ENCODE data around the gene IVD. TPM values are rescaled to one million over a fixed set of nuclear protein-coding genes. Genes with fewer than 3 reads are reported as not detected.
A peak's percentile ranks its signal among the peaks of the same experiment; 100 is the strongest.

Gene IVD
- total RNA-seq, 1 donor from 2014 or later, result 115 TPM

DNA sequence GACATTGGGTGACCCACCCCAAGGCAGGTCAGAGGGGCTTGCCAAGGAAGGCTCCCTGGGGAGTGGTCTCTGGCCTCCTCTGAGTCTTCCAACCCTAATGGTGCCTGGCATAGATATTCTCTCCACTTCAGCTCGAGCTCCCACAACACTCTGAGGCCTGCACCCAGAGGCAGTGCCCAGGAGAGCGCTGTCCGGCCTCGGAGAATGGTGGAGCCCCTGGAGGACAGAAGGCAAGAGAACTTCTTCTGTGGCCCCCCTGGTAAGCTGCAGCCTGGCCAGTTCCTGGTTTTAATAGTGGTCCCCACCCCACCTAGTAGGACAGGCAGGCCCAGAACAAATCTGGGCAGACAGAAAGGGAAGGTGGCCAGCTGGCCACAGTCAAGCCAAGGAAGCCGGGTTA, 40.6 kb upstream of the IVD start:
- Histone ChIP-seq H3K4me1 (peaks cover 12% of the 10 kb centered on the region), H3K36me3 (no peaks in the 10 kb centered on the region), H3K4me3 (no peak overlapping the region), H3K27ac (no peak overlapping the region), H3K27me3 (no peaks in the 10 kb centered on the region), H3K9me3 (no peaks in the 10 kb centered on the region)
- ATAC-seq, result no peak
- DNase-seq, result no peak
- intact Hi-C loops (cut with DNase I), result loop anchor here (10.0 kb wide), 1 partner anchor 60 kb away; no protein-coding TSS in a partner anchor
- TF ChIP-seq, protein P1, sequence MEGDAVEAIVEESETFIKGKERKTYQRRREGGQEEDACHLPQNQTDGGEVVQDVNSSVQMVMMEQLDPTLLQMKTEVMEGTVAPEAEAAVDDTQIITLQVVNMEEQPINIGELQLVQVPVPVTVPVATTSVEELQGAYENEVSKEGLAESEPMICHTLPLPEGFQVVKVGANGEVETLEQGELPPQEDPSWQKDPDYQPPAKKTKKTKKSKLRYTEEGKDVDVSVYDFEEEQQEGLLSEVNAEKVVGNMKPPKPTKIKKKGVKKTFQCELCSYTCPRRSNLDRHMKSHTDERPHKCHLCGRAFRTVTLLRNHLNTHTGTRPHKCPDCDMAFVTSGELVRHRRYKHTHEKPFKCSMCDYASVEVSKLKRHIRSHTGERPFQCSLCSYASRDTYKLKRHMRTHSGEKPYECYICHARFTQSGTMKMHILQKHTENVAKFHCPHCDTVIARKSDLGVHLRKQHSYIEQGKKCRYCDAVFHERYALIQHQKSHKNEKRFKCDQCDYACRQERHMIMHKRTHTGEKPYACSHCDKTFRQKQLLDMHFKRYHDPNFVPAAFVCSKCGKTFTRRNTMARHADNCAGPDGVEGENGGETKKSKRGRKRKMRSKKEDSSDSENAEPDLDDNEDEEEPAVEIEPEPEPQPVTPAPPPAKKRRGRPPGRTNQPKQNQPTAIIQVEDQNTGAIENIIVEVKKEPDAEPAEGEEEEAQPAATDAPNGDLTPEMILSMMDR (IDR thresholded peaks at IDR 0.05), result no peak

DNA sequence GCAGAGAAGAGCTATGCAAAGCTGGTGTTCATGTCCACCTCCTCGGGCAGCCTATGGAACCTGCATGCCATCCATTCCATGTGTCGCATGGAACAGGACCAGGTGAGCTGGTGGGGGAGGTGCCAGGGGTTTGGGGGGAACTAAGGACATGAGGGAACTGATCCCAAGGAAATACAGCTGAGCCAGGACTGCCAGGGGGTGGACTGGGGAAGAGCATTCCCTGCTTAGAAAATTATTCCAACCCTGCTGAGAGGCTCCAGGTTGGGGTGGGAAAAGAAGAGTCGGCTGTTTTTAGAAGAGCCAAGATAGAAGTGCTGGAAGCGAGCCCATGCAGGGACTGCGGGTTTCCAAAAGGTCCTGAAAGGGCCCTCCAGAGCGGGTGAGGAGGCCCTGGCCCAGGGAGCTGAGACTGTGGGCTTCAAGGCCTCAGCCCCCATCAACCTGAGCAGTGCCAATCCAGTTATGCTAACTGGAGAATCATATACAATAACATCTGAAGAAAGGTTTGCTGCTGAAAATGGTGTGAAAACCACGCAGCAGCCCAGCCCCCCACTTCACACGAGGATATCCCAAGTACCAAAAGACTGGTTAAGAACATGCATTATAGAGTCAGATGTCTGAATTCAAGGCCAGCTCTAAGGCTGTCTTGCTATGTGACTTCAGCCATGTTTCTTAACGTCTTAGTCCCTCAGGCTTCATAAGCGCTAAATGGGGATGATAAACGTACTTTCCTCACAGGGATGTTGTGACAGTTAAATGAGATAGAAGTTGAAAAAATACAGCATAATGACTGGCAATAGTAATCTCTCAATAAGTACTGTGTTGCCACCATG, 39.8 kb upstream of the IVD start:
- no peak overlapping the region for H3K27ac ChIP-seq
- intact Hi-C loops (cut with DNase I), result loop anchor here (10.0 kb wide), 1 partner anchor 59 kb away; no protein-coding TSS in a partner anchor

DNA sequence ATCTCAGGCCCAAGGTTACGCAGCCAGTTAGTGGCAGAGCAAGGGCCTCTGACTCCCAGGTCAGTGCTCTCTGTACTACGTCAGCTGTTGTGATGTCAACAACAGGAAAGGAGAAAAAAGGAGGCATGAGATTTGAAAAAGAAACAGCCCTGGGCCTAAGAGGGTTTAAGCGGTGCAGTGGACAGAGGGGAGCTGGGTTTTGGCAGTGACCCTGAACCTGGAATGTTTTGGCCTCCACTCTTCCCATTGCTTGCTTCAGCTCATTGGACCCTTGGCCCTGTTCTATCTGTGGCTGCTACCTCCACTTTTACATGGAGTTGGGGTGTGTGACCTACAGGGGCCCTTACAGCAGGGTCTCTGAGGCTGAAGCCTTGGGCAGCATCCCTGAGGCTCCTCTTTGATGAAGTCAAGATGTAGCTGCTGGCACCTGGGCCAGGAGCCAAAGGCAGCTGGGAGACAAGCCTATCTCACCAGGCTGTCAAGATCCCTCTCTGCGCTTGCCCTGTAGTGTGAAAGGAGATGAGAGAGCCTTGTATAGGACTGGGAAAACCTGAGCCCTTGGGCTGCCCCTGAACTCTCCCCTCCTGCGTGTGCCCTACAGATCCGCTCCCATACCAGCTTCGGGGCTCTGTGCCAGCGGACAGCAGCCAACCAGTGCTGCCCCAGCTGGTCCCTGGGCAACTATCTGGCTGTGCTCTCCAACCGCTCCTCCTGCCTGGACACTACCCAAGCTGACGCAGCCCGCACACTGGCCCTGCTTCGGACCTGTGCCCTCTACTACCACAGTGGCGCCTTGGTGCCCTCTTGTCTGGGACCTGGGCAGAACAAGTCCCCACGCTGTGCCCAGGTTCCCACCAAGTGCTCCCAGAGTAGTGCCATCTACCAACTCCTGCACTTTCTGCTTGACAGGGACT, 38.9 kb upstream of the IVD start:
- no peaks in the 10 kb centered on the region for H3K27me3 ChIP-seq
- DNase-seq (peak; percentile 64), ATAC-seq (no peak)
- TF ChIP-seq, protein P1 (IDR thresholded peaks at IDR 0.05), result no peak
- H3K4me1 ChIP-seq, result peaks cover 12% of the 10 kb centered on the region
- H3K4me3 ChIP-seq, result peak overlapping the region; percentile 48
- no peaks in the 10 kb centered on the region for H3K9me3 ChIP-seq
- no peaks in the 10 kb centered on the region for H3K36me3 ChIP-seq
- H3K27ac ChIP-seq, result no peak overlapping the region
- intact Hi-C loops (cut with DNase I), result loop anchor here (10.0 kb wide), 1 partner anchor 58 kb away; no protein-coding TSS in a partner anchor

More for the DNA sequence above, 39.8 kb upstream of the IVD start:
- TF ChIP-seq, protein P1 (IDR thresholded peaks at IDR 0.05), result no peak
- Histone ChIP-seq H3K4me3 (no peak overlapping the region), H3K27me3 (no peaks in the 10 kb centered on the region), H3K9me3 (no peaks in the 10 kb centered on the region), H3K4me1 (peaks cover 12% of the 10 kb centered on the region), H3K36me3 (no peaks in the 10 kb centered on the region)
- DNase-seq (no peak), ATAC-seq (no peak)

DNA sequence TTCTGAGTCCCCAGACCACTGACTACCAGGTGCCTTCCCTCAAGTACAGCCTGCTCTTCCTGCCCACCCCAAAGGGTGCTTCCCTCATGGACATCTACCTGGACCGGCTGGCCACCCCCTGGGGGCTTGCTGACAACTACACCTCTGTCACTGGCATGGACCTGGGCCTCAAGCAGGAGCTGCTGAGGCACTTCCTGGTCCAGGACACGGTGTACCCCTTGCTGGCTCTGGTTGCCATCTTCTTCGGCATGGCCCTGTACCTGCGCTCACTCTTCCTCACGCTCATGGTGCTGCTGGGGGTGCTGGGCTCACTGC, 38.3 kb upstream of the IVD start:
- Histone ChIP-seq H3K27me3 (no peaks in the 10 kb centered on the region), H3K27ac (peak overlapping the region; percentile 42), H3K9me3 (no peaks in the 10 kb centered on the region), H3K36me3 (no peaks in the 10 kb centered on the region), H3K4me3 (peak overlapping the region; percentile 48), H3K4me1 (peaks cover 12% of the 10 kb centered on the region)
- TF ChIP-seq, protein P1 (IDR thresholded peaks at IDR 0.05), result no peak
- intact Hi-C loops (cut with DNase I), result loop anchor here (10.0 kb wide), 1 partner anchor 57 kb away; no protein-coding TSS in a partner anchor
- no peak for DNase-seq
- ATAC-seq, result no peak

DNA sequence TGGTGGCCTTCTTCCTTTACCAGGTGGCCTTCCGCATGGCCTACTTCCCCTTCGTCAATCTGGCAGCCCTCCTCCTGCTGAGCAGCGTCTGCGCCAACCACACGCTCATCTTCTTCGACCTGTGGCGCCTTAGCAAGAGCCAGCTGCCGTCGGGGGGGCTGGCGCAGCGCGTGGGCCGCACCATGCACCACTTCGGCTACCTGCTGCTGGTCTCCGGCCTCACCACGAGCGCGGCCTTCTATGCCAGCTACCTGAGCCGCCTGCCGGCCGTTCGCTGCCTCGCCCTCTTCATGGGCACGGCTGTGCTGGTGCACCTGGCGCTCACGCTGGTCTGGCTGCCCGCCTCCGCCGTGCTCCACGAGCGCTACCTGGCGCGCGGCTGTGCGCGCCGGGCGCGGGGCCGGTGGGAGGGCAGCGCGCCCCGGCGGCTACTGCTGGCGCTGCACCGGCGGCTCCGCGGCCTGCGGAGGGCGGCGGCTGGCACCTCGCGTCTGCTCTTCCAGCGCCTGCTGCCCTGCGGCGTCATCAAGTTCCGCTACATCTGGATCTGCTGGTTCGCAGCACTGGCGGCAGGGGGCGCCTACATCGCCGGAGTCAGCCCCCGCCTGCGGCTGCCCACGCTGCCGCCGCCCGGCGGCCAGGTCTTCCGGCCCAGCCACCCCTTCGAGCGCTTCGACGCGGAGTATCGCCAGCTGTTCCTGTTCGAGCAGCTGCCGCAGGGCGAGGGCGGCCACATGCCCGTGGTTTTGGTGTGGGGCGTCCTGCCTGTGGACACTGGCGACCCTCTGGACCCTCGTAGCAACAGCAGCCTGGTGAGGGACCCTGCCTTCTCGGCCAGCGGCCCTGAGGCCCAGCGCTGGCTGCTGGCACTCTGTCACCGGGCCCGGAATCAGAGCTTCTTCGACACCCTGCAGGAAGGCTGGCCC, 37.6 kb upstream of the IVD start:
- TF ChIP-seq, protein P1 (IDR thresholded peaks at IDR 0.05), result peak; percentile 83
- ATAC-seq (peak; percentile 95), DNase-seq (peak; percentile 95)
- Histone ChIP-seq H3K27ac (peak overlapping the region; percentile 47), H3K9me3 (no peaks in the 10 kb centered on the region), H3K27me3 (no peaks in the 10 kb centered on the region), H3K36me3 (no peaks in the 10 kb centered on the region), H3K4me1 (peaks cover 15% of the 10 kb centered on the region), H3K4me3 (peak overlapping the region; percentile 48)
- intact Hi-C loops (cut with DNase I), result loop anchor here (10.0 kb wide), 1 partner anchor 57 kb away; no protein-coding TSS in a partner anchor
